Endodermal cell (in vitro differentiated cells): ENCODE measurements around the gene TTLL11. TPM values are rescaled to one million over a fixed set of nuclear protein-coding genes. Genes with fewer than 3 reads are reported as not detected.

Source experiments
- DNase-seq: peaks from one replicate; pipeline ENCODE4 v3.0.0-alpha.2; 2017
- H3K27ac ChIP-seq: 2 replicates; pipeline ENCODE4 v1.5.1; 2013; ENCODE audit warnings: mild to moderate bottlenecking, low read depth, low read length, moderate library complexity
- H3K27me3 ChIP-seq: 2 replicates; pipeline ENCODE4 v1.6.1; 2013; ENCODE audit warnings: mild to moderate bottlenecking, low read length, moderate library complexity; ENCODE audit not compliant: insufficient read depth, control insufficient read depth, poor library complexity, severe bottlenecking
- H3K36me3 ChIP-seq: 2 replicates; pipeline ENCODE4 v1.7.0; 2013; ENCODE audit warnings: mild to moderate bottlenecking, low read length, moderate library complexity; ENCODE audit not compliant: control insufficient read depth, insufficient read depth
- H3K4me1 ChIP-seq: one replicate; pipeline ENCODE4 v1.7.0; 2013; ENCODE audit warnings: low read length; ENCODE audit not compliant: control insufficient read depth, insufficient read depth
- H3K4me3 ChIP-seq: 2 replicates; pipeline ENCODE4 v1.5.1; 2013; ENCODE audit warnings: mild to moderate bottlenecking, low read length, moderate library complexity
- H3K9ac ChIP-seq: 2 replicates; pipeline ENCODE4 v1.6.1; 2013; ENCODE audit warnings: mild to moderate bottlenecking, low read length, moderate library complexity; ENCODE audit not compliant: poor library complexity, severe bottlenecking; ENCODE audit errors: extremely low read depth
- H3K9me3 ChIP-seq: 2 replicates; pipeline ENCODE4 v1.6.1; 2013; ENCODE audit warnings: mild to moderate bottlenecking, low read length, moderate library complexity; ENCODE audit not compliant: control insufficient read depth
- H3K27ac Mint-ChIP-seq: 2 replicates; pipeline ENCODE4 v1.8.0; 2020; ENCODE audit warnings: mixed read lengths
- H3K27me3 Mint-ChIP-seq: 2 replicates; pipeline ENCODE4 v1.8.0; 2021; ENCODE audit warnings: mild to moderate bottlenecking, mixed read lengths; ENCODE audit not compliant: insufficient read depth
- H3K36me3 Mint-ChIP-seq: 2 replicates; pipeline ENCODE4 v1.8.0; 2020; ENCODE audit warnings: low read depth, mixed read lengths
- H3K4me1 Mint-ChIP-seq: 2 replicates; pipeline ENCODE4 v1.8.0; 2020; ENCODE audit warnings: mixed read lengths
- H3K4me3 Mint-ChIP-seq: 2 replicates; pipeline ENCODE4 v1.8.0; 2020; ENCODE audit warnings: mild to moderate bottlenecking, moderate library complexity, mixed read lengths
- H3K9me3 Mint-ChIP-seq: 2 replicates; pipeline ENCODE4 v1.8.0; 2020; ENCODE audit warnings: mild to moderate bottlenecking, mixed read lengths
- CTCF ChIP-seq: fragments of 200-600 bp; sonication (generic); conservative IDR thresholded peaks from 2 replicates; pipeline ENCODE4 v1.5.0; 2021; ENCODE audit warnings: antibody characterized with exemption, mild to moderate bottlenecking
- WGBS, 2 experiments: methylation state at CpG; one replicate each; pipeline versions ENCODE4 v1.1.5 to v1.1.7; 2013; ENCODE audit warnings: missing lambda C conversion rate in 2 of 2, mixed read lengths in 1 of 2; ENCODE audit not compliant: insufficient coverage in 1 of 2, insufficient read length in 1 of 2; 5-methylcytosine and 5-hydroxymethylcytosine counted together
- total RNA-seq, 2 donors: library from RNA; stranded (reverse); fragmentation: NEBNext Ultra II Directional in 1 of 2; extraction: Animal tissue kit (Norgen Biotek cat#: 25700) in 1 of 2; gene quantifications; 2 replicates in 1 of 2; 3 replicates in 1 of 2; pipeline ENCODE4 v1.2.1, GENCODE V29; 2021

TTLL11 gene
- total RNA-seq, 2 donors from 2014 or later = 0.68 TPM; not detected in 1

GRCh38 chr9:122091682-122092592 lies 1.2 kb downstream of the TTLL11 start:
- H3K27me3 ChIP-seq = peaks cover 72% of the 10 kb centered on the region
- H3K4me3 Mint-ChIP-seq = peak overlapping the region; percentile 63
- H3K4me3 ChIP-seq = peak overlapping the region; percentile 80
- no peak overlapping the region for H3K9ac ChIP-seq
- no peaks in the 10 kb centered on the region for H3K9me3 ChIP-seq
- no peak overlapping the region for H3K27ac ChIP-seq
- no peak overlapping the region for H3K27ac Mint-ChIP-seq
- TF ChIP-seq CTCF = no peak
- no peak for DNase-seq
- H3K27me3 Mint-ChIP-seq = peaks cover 40% of the 10 kb centered on the region
- H3K4me1 ChIP-seq = no peaks in the 10 kb centered on the region
- H3K9me3 Mint-ChIP-seq = no peaks in the 10 kb centered on the region
- H3K4me1 Mint-ChIP-seq = peaks cover 4% of the 10 kb centered on the region
- H3K36me3 ChIP-seq = no peaks in the 10 kb centered on the region
- H3K36me3 Mint-ChIP-seq = no peaks in the 10 kb centered on the region
- WGBS, 2 experiments = 81 to 84% methylated on average over 10 to 11 of the region's 11 CpGs

DNA sequence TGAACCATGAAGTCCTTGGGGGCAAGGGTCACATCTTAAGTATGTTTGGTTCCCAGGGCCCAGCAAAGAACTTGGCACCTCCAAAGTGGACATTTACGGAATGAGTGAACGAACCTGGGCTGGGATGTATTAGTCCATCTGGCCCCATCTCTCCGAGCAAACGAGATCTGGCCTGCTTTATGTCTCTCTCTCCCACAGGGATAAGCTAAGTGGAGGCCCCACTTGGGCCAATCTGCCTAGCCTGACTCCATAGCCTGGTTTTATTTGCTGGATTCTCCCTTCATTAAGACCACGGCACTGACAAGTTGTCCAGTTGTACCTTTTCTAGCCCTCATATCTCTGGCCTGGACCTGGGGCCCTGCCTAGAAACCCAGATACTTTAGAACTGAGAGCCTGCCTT lies 2.1 kb downstream of the TTLL11 start:
- Histone ChIP-seq H3K36me3 (no peaks in the 10 kb centered on the region), H3K9ac (no peak overlapping the region), H3K27ac (no peak overlapping the region), H3K9me3 (no peaks in the 10 kb centered on the region), H3K27me3 (peaks cover 72% of the 10 kb centered on the region), H3K4me3 (no peak overlapping the region), H3K4me1 (no peaks in the 10 kb centered on the region)
- peaks cover 4% of the 10 kb centered on the region for H3K4me1 Mint-ChIP-seq
- 92 to 95% methylated on average over 4 to 5 of the region's 5 CpGs for WGBS, 2 experiments
- H3K27me3 Mint-ChIP-seq = peaks cover 48% of the 10 kb centered on the region
- H3K9me3 Mint-ChIP-seq = no peaks in the 10 kb centered on the region
- H3K4me3 Mint-ChIP-seq = no peak overlapping the region
- no peak for TF ChIP-seq CTCF
- no peaks in the 10 kb centered on the region for H3K36me3 Mint-ChIP-seq
- H3K27ac Mint-ChIP-seq = no peak overlapping the region
- DNase-seq = no peak

- H3K36me3 Mint-ChIP-seq = no peaks in the 10 kb centered on the region
- no peak for DNase-seq
- H3K4me3 Mint-ChIP-seq = no peak overlapping the region
- no peak overlapping the region for H3K9ac ChIP-seq
- peaks cover 4% of the 10 kb centered on the region for H3K4me1 Mint-ChIP-seq
- H3K4me1 ChIP-seq = no peaks in the 10 kb centered on the region
- 85 to 97% methylated on average over 4 to 9 of the region's 9 CpGs for WGBS, 2 experiments
- H3K27ac Mint-ChIP-seq = no peak overlapping the region
- H3K27me3 Mint-ChIP-seq = peaks cover 48% of the 10 kb centered on the region
- peaks cover 74% of the 10 kb centered on the region for H3K27me3 ChIP-seq
- H3K27ac ChIP-seq = no peak overlapping the region
- H3K4me3 ChIP-seq = no peak overlapping the region
- H3K9me3 Mint-ChIP-seq = no peaks in the 10 kb centered on the region
- H3K36me3 ChIP-seq = no peaks in the 10 kb centered on the region
- no peak for TF ChIP-seq CTCF
- H3K9me3 ChIP-seq = no peaks in the 10 kb centered on the region
These were observed 2.7 kb downstream of the TTLL11 start for GRCh38 chr9:122090287-122090883.
